Peyer's patch (tissue), 4 donors: ENCODE results near the gene COL7A1. TPM values are rescaled to one million over a fixed set of nuclear protein-coding genes. Genes with fewer than 3 reads are reported as not detected.

Experiments
- DNase-seq, 3 donors: peaks; one replicate each; pipeline ENCODE4 v3.0.0-alpha.2; 2017 to 2019
- H3K27ac ChIP-seq, 4 donors: fragments of 200-600 bp; sonication (generic); one replicate each; pipeline ENCODE4 v1.5.1; 2016 to 2019
- H3K27me3 ChIP-seq, 2 donors: fragments of 200-600 bp; sonication (generic); one replicate each; pipeline ENCODE4 v1.5.1; 2019
- H3K36me3 ChIP-seq, 3 donors: fragments of 200-600 bp; sonication (generic); one replicate each; pipeline ENCODE4 v1.5.1; 2016 to 2019
- H3K4me1 ChIP-seq, 4 donors: fragments of 200-600 bp; sonication (generic); one replicate each; pipeline ENCODE4 v1.5.1; 2016 to 2019
- H3K4me3 ChIP-seq, 4 donors: fragments of 200-600 bp; sonication (generic); 1 replicate in 3 of 4; 2 replicates in 1 of 4; pipeline ENCODE4 v1.5.1; 2016 to 2019; ENCODE audit warnings: mild to moderate bottlenecking in 1 of 4
- H3K9me3 ChIP-seq, 4 donors: fragments of 200-600 bp; sonication (generic); one replicate each; pipeline ENCODE4 v1.5.1; 2016 to 2019; ENCODE audit warnings: mild to moderate bottlenecking in 1 of 4
- POLR2A ChIP-seq, 2 donors: fragments of 450-650 bp; IDR thresholded peaks; one replicate each; pipeline ENCODE4 v1.5.1; 2017; ENCODE audit warnings: antibody characterized with exemption in 2 of 2, mild to moderate bottlenecking in 2 of 2, moderate library complexity in 2 of 2
- total RNA-seq, 4 donors: library from RNA; depleted of rRNA; stranded (reverse); fragments of >200 nt; gene quantifications; one replicate each; pipeline ENCODE4 v1.1.0, GENCODE V29; 2016
- TF ChIP-seq, protein P1 (sequence below), 6 experiments: fragments of 450-650 bp in 4 of 6; fragments of 200-600 bp in 2 of 6; sonication (generic) in 1 of 6; IDR thresholded peaks; one replicate each; pipeline ENCODE4 v1.5.1; 2017 to 2019; ENCODE audit warnings: antibody characterized with exemption in 6 of 6, mild to moderate bottlenecking in 3 of 6, moderate library complexity in 1 of 6

Gene COL7A1
- total RNA-seq, 4 donors from 2014 or later, result 7.5 to 101 (median 21.7) TPM

DNA sequence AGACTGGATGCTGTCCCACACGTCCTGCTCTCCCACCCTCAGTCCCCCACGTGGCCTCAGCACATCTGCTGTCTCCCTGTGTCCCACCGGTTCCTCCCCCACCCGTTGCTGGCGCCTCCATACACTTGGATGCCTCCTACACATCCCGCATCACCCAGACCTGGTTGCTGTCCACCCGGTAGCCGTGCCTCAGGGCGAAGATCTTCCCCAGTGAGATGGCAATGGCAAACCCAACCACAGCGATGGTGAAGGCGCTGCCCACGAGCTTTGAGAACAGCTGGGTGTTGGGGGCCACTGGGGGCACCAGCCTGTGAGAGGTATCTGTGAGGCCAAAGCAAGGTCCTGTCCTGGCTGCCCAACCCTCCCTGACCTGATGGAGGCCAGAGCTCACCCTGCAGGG lies 35.7 kb upstream of the COL7A1 start:
- peaks cover 0 to 70% (median 0%) of the 10 kb centered on the region in 3 donors for H3K36me3 ChIP-seq
- H3K9me3 ChIP-seq, result no peaks in the 10 kb centered on the region
- peaks cover 0 to 14% (median 2%) of the 10 kb centered on the region in 4 donors for H3K4me1 ChIP-seq

DNA sequence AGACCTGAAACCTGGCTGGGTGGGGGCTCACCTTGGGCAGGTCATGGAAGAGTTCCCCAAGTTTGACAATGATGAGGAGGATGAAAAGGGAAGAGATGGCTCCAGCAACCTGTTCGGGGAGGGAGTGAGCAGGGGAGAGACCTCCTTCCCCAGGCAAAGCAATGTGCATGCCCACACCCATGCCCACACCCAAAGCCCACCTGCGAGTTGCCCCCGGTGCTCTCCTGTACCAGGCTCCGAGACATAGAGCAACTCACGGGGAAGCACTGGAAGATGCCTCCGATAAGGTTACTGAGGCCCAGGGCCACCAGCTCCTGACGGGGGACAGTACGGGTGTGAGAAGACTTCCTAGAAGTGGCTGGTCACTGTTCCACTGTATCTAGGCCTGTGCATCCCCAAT lies 35.3 kb upstream of the COL7A1 start:
- Histone ChIP-seq H3K27me3 (no peaks in the 10 kb centered on the region), H3K4me3 (no peak overlapping the region), H3K36me3 (peaks cover 0 to 74% (median 0%) of the 10 kb centered on the region in 3 donors), H3K9me3 (no peaks in the 10 kb centered on the region), H3K27ac (no peak overlapping the region), H3K4me1 (peaks cover 0 to 14% (median 2%) of the 10 kb centered on the region in 4 donors)
- TF ChIP-seq, protein P1, sequence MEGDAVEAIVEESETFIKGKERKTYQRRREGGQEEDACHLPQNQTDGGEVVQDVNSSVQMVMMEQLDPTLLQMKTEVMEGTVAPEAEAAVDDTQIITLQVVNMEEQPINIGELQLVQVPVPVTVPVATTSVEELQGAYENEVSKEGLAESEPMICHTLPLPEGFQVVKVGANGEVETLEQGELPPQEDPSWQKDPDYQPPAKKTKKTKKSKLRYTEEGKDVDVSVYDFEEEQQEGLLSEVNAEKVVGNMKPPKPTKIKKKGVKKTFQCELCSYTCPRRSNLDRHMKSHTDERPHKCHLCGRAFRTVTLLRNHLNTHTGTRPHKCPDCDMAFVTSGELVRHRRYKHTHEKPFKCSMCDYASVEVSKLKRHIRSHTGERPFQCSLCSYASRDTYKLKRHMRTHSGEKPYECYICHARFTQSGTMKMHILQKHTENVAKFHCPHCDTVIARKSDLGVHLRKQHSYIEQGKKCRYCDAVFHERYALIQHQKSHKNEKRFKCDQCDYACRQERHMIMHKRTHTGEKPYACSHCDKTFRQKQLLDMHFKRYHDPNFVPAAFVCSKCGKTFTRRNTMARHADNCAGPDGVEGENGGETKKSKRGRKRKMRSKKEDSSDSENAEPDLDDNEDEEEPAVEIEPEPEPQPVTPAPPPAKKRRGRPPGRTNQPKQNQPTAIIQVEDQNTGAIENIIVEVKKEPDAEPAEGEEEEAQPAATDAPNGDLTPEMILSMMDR (IDR thresholded peaks at IDR 0.05), result no peak
- TF ChIP-seq POLR2A (IDR thresholded peaks at IDR 0.05), result no peak
- no peak for DNase-seq

More for the DNA sequence above, 35.7 kb upstream of the COL7A1 start:
- no peak overlapping the region for H3K27ac ChIP-seq
- no peak for TF ChIP-seq POLR2A (IDR thresholded peaks at IDR 0.05)
- TF ChIP-seq, protein P1 (IDR thresholded peaks at IDR 0.05), result no peak
- DNase-seq, result no peak
- no peaks in the 10 kb centered on the region for H3K27me3 ChIP-seq
- no peak overlapping the region for H3K4me3 ChIP-seq

DNA sequence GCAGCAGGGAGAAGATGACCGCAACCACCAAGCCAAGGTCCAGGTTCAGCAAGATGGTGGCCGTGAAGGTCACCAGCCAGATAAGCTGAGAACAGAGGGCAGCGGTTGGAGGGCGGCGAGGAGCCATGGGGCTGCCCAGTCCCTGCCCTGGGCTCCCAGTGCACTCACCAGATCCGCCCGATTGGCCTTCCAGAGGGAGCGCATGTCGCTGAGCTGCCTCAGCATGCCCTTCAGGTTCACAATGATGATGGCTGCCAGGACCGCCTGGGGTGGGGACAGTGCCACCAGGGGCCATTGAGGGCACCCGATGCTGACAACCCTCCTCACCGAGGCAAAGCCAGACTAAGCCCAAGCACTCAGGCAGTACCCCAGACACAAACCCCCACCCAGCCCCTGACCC lies 34.8 kb upstream of the COL7A1 start:
- H3K36me3 ChIP-seq, result peaks cover 0 to 79% (median 0%) of the 10 kb centered on the region in 3 donors
- no peak for TF ChIP-seq POLR2A (IDR thresholded peaks at IDR 0.05)
- TF ChIP-seq, protein P1 (IDR thresholded peaks at IDR 0.05), result no peak

DNA sequence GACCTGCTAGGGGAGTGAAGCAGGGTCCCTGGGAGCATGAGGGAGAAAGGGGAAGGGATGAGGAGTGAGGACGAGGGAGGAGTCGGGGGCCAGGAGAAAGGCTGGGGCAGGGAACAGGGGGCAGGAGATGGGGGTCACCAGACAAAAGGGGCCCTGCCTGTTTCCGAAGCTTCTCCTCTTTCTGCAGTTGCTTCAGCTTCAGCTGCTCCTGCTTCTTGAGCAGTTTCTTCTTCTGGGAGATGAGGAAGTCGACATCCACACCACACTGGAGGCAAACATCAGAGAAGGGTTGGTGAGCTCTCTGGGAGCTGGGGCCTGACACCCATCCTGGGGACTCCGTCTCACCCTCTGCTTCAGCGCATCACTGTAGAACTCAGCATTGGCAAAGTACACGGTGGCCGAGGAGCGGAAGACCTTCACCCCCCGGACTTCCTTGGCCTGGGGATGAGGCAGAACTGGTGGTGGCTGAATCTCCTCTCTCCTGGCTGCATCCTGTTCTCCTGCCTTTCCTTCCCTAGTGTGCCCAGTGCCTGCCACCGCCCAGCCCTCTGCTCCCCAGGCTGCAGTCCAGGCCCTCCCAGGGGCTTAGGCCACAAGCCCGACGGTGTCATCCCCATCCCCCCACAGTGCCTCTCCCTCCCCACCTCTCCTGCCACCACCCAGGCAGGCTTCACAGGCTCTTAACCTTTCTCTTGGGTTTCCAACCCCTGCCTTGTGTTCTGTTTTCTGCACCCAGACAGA lies 33.3 kb upstream of the COL7A1 start:
- Histone ChIP-seq H3K4me1 (peaks cover 0 to 2% (median 0%) of the 10 kb centered on the region in 4 donors), H3K9me3 (no peaks in the 10 kb centered on the region), H3K27me3 (no peaks in the 10 kb centered on the region), H3K4me3 (no peak overlapping the region), H3K36me3 (peaks cover 0 to 80% (median 0%) of the 10 kb centered on the region in 3 donors), H3K27ac (no peak overlapping the region)
- DNase-seq, result no peak
- TF ChIP-seq, protein P1 (IDR thresholded peaks at IDR 0.05), result no peak
- no peak for TF ChIP-seq POLR2A (IDR thresholded peaks at IDR 0.05)

More for the DNA sequence above, 34.8 kb upstream of the COL7A1 start:
- peaks cover 0 to 14% (median 2%) of the 10 kb centered on the region in 4 donors for H3K4me1 ChIP-seq
- DNase-seq, result no peak
- H3K4me3 ChIP-seq, result no peak overlapping the region
- H3K27ac ChIP-seq, result no peak overlapping the region
- no peaks in the 10 kb centered on the region for H3K9me3 ChIP-seq
- H3K27me3 ChIP-seq, result no peaks in the 10 kb centered on the region

DNA sequence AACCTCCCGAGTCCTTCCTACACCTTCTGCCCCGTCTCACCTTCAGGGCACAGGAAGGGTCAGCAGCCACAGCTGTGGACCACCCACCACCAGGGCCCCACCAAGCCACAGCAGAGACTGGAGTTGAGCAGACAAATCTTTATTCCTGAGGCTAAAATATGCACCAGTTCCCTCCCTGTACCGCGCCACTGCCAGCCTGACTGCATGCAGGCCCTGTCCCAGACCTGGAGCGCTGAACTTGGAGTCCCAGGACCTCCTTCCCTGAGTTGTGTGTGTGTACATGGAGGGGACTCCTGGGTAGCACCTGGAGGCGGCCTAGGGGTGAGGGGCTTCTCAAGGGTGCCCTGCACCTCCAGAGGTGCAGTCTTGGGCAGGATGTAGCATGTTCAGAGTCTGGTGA lies 30.5 kb upstream of the COL7A1 start:
- Histone ChIP-seq H3K36me3 (peaks cover 0 to 57% (median 0%) of the 10 kb centered on the region in 3 donors), H3K4me3 (no peak overlapping the region), H3K9me3 (no peaks in the 10 kb centered on the region), H3K27ac (no peak overlapping the region), H3K4me1 (no peaks in the 10 kb centered on the region), H3K27me3 (no peaks in the 10 kb centered on the region)
- DNase-seq, result no peak
- TF ChIP-seq POLR2A (IDR thresholded peaks at IDR 0.05), result no peak
- TF ChIP-seq, protein P1 (IDR thresholded peaks at IDR 0.05), result no peak
